Measurements from ENCODE around the gene KANK2.
A peak's percentile ranks its signal among the peaks of the same experiment; 100 is the strongest.

The KANK2 gene

DNA sequence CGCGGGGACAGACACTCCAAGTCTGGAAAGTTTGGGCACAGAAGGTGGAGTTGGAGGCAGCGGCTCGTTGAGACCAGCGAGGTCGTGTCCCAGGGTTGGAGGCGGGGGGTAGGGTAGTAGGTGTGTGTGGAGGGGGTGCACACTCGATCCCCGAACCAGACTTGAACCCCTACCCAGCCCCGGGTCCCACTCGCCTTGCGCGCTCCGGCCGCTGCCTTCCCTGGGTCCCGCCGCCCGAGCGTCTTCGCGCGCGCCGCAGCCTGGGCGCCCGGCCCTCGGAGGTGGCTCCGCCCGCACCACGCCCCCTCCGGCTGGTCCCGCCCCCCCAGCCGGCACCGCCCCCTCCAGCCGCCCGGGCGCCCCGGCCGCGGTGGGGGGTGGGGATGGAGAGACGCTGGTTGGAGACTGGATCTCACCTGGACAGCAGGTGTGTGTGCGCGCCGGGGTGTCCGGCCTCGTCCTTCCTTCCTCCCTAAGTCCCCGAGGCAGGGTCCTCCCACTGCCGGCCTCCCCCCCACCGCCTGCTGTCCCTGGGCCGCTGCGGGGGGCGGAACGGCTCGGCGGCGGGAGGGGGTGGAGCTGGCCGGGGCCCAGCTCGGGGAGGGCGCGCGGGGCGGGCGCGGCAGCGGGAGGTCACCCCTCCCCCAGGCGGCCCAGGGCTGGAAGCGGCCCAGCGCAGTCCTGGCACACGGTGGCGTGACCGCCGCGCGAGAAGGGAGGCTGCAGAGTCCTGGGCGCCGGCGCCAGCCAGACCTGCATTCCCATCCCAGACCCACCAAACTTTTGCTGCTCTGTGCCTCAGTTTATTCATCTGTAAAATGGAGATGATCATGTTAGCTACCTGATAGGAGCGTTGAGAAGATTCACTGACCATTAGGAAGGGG lies at the start of gene KANK2:
KANK2 (minus strand) TSS at position 255 of the 884 bp plus-strand sequence. CDS start 3,034 bp downstream, outside the sequence.
- DNase-seq = peak; percentile 75 to 82

DNA sequence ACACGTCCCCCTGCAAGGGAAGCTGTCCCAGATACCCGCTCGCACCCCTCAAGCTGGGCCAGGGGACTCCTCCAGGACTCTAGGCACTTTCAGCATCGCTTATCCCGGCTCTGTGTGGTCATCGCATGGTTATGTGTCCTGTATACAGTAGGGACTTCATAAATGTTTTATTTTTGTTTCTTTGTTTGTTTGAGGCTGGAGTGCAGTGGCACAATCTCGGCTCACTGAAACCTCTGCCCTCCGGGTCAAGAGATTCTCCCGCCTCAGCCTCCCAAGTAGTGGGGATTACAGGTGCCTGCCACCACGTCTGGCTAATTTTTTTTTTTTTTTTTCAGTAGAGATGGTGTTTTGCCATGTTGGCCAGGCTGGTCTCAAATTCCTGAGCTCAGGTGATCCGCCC lies 49.6 kb upstream of the KANK2 start:
- no peak for DNase-seq

GRCh38 chr19:11244846-11245589 lies 47.7 kb upstream of the KANK2 start:
- DNase-seq = no peak

GRCh38 chr19:11243798-11244169 lies 46.4 kb upstream of the KANK2 start:
- no peak for DNase-seq

DNA sequence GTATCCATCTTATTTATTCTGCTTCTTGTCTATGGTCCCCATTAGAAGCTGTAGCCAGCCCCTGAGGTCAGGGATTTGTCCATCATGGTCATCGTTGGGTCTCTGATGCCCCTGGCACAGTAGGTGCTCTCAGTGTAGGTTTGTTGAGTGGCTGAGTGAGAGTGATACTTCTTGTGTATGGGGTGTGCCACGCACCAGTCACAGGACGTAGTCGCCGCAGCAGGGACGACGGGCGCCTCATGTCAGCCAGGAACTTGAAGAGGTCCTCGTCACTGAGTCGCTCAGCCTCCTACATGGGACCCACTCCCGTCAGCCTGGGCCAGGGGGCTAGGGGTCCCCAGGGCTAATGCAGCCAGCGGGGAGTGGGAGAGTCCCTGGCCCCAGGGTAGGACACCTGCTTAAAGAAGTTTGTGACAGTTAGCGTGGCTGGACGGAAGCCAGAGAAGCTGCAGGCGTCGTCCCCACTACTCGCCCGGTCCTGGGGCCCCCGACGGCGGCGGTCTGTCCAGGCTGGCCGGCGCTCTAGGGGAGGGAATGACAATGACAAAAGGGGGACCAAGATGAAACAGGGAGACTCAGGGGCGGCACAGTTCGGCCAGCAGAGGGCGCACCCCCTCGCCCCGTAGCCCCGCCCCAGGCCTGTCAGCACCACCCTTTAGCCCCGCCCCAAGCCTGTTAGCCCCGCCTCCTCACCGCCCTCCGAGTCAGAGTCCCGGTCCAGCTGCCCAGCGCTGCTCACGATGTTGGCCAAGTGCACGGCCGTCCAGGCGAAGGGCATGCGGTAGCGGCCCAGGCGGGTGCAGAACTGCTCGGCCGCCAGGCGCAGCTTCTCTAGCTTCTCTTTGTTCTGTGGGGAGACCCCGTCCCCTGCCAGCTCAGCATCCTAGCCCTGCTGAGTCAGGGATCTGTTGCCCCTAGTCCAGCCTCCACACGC lies 45.8 kb upstream of the KANK2 start:
- DNase-seq = peak; percentile 93 to 95

GRCh38 chr19:11242025-11242424 lies 44.7 kb upstream of the KANK2 start:
- no peak for DNase-seq

GRCh38 chr19:11240008-11240444 lies 42.7 kb upstream of the KANK2 start:
- DNase-seq = no peak

DNA sequence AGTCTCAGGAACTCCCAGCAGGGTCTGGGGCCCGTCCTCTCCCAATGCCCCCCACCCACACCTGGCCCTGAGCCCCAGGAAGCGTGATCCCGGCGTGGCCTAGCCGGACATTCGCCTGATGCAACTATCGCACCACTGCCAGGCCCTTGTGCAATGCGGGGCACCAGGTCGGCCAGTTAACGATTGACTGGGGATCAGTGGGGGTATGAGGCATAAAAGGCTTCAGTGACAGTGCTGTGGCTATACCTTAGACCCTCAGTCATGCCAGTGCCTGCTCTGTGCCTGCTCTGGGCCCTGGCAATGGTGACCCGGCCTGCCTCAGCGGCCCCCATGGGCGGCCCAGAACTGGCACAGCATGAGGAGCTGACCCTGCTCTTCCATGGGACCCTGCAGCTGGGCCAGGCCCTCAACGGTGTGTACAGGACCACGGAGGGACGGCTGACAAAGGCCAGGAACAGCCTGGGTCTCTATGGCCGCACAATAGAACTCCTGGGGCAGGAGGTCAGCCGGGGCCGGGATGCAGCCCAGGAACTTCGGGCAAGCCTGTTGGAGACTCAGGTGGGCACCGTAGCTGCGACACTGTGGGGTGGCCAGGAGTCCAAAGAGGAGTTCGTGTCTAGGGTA lies 42.1 kb upstream of the KANK2 start, which contains the start of gene ANGPTL8:
ANGPTL8 (plus strand) TSS at position 243 of the 624 bp plus-strand sequence; CDS start at position 262, 19 bp downstream.
- DNase-seq = no peak

DNA sequence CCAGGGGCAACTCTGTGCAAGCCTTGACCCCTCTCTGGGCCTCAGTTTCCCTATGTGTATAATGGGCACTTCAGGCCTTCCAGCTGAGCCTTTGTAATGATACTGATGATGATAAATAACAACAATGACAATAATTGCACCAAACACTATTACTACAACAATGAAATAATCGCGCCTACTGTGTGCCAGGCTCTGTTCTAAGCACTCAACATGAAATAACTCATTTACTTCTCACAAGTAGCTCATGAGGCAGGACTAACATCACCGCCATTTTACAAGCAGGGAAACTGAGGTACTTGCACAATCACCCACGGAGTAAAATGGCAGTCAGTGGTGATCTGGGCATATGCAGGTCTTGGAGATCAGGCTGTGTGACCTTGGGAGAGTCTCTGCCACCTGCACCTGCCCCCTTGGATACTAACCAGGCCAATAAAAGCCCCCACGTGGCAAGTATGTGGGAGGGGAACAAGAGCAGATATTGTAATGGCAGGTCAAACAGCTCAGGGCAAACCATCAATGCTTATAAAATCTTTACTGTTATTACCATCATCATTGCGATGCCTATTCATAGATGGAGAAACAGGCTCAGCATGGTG lies 41.5 kb upstream of the KANK2 start:
- DNase-seq = no peak

DNA sequence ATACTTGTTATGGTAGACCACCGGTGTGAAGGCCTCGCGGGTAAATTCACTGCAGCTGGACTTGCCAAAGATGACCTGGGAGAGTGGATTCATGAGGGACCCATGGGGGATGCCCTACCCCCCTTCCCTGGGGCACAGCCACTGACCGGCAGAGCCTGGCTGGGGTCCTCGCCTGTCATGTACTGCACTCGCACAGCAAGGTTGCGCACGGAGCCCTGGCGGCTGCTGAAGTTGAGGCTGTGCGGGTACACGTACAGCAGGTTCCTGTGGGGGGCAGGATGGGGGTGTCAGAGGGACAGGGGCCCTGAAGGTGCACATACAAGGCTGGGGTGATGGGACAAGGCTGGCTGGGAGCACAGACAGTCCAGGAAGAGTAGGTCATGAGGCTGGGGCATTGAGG lies 40.7 kb upstream of the KANK2 start:
- DNase-seq = no peak

- DNase-seq = no peak
Measured at GRCh38 chr19:11237321-11237720, 40.0 kb upstream of the KANK2 start.

GRCh38 chr19:11236324-11237301 lies 39.3 kb upstream of the KANK2 start:
- DNase-seq = no peak

- no peak for DNase-seq
Measured at GRCh38 chr19:11234486-11235075, 37.2 kb upstream of the KANK2 start.

GRCh38 chr19:11233073-11233472 lies 35.7 kb upstream of the KANK2 start:
- no peak for DNase-seq

DNA sequence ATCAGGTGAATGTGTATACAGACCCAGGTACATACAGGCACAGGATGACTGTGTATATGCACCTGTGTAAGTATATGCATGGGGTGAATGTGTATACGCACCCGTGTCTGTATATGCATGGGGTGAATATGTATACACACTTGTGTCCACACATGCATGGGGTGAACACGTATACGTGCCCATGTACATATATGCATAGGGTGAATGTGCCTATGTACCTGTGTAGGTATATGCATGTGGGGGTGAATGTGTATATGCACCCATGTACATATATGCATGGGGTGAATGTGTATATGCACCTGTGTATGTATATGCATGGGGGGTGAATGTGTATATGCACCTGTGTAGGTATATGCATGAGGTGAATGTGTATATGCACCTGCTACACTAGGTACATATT lies 35.2 kb upstream of the KANK2 start:
- no peak for DNase-seq

DNA sequence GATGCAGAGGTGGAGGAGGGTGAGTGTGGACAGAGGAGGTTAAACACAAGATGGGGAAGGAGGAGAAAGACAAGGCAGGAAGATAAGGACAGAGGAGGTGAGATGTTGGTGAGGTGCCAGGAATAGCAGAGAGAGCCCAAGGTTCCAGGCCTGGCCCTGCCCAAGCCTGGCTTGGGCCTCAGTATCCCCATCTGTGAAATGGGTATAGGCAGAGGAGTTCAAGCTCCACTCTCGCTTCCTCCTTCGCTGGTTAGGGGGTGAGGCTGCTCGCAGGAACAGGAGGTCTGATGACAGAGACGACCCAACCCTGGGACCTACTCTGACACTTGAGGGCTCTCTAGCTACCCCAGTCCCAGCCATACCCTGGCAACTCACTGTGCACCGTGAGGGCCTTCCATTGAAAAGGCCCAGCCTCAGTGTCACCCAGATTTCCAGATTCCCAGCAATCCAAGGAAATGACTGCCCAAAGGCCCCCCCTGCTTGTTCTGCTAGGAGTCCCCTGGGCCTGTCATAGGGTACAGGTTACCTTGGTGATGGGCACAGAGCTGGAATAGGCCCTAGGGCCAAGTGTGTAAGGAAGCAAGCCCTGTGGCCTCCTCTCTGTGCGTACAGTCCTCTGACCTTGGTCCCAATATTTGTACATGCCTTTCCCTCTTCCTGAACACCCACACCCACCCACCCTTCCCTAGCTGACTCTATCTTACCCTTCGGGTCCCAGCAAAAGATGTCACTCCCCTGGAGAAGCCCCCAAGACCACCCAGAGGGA lies 33.5 kb upstream of the KANK2 start:
- DNase-seq = no peak

DNA sequence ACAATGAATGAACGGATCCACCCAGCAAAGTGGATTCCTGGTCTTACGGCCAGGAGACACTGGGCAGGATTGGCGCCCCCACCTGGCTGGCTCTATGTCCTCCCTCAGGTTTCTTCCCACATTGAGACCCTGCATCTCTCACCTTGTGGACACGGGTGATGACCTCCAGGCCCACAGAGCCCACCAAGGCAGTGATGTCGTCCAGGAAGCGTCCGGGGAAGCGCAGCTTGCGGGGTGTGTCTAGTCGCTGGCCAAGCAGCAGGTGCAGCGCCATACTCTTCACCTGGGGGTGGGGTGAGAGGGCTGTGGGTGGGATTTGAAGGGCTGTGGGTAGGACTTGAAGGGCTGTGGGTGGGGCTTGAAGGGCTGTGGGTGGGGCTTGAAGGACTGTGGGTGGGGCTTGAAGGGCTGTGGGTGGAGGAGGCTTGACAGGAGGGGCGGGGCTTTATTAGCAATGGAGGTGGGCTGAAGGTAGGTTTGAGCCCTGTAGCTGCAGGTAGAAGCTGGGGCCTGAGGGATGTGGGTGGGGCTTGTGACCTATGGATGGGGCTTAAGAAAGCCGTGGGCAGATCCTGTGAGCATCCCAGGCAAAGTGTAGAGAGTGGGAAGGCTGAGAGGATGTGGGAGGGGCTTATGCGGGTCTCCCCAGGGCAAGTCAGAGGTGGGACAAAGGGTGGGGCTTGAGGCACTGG lies 30.0 kb upstream of the KANK2 start:
- DNase-seq = no peak

GRCh38 chr19:11226716-11227166 lies 29.4 kb upstream of the KANK2 start:
- no peak for DNase-seq

GRCh38 chr19:11225815-11226214 lies 28.5 kb upstream of the KANK2 start:
- no peak for DNase-seq

Measured in stimulated activated CD4-positive, alpha-beta T cell treated with anti-CD3 and anti-CD28 coated beads, Interleukin-2, amount 100 ng/mL, for 48 hours (primary cell).